Activated T-helper 1 cell treated with anti-CD3 and anti-CD28 coated beads, Interleukin-12 subunit alpha, Interleukin-12 subunit beta, Interleukin-2, Interleukin-4 antibody, amounts not matched to agents 30 ng/mL and 10 ng/mL and 1 ng/mL, durations not matched to agents 14 hours and 24 hours and 36 hours (primary cell): ENCODE measurements around the gene FCSK. TPM values are rescaled to one million over a fixed set of nuclear protein-coding genes. Genes with fewer than 3 reads are reported as not detected.
"Not testable (repeated sequence)": the region's sequence is repeated elsewhere in the genome, so short reads cannot be mapped to it uniquely, and the experiment has no call there.

ENCODE experiments used
- DNase-seq: peaks from one replicate; pipeline ENCODE4 v3.0.0; 2021; ENCODE audit warnings: low spot score
- H3K27ac Mint-ChIP-seq: one replicate; pipeline ENCODE4 v1.8.0; 2021; ENCODE audit warnings: mild to moderate bottlenecking, mixed read lengths
- H3K27me3 Mint-ChIP-seq: one replicate; pipeline ENCODE4 v1.8.0; 2022; ENCODE audit warnings: mild to moderate bottlenecking, moderate library complexity, mixed read lengths; ENCODE audit not compliant: insufficient read depth
- H3K36me3 Mint-ChIP-seq: one replicate; pipeline ENCODE4 v1.8.0; 2021; ENCODE audit warnings: low read depth, mixed read lengths
- H3K4me1 Mint-ChIP-seq: one replicate; pipeline ENCODE4 v1.8.0; 2021; ENCODE audit warnings: low read depth, mixed read lengths
- H3K4me3 Mint-ChIP-seq: one replicate; pipeline ENCODE4 v1.8.0; 2021; ENCODE audit warnings: mild to moderate bottlenecking, moderate library complexity, mixed read lengths
- H3K9me3 Mint-ChIP-seq: one replicate; pipeline ENCODE4 v1.8.0; 2021; ENCODE audit warnings: mixed read lengths
- intact Hi-C: fragments of 100-400 bp; cut with micrococcal nuclease; formaldehyde crosslinking; loops from one replicate; pipeline ENCODE4 v1.15.1; 2024
- total RNA-seq: library from RNA; stranded (reverse); gene quantifications from 2 replicates; pipeline ENCODE4 v1.2.3, GENCODE V29; 2022

Gene FCSK
- total RNA-seq = 19.7 and 21.0 TPM in 2 replicates

GRCh38 chr16:70454222-70455034 lies at the start of gene FCSK:
Gene FCSK, plus strand, starts transcription at chr16:70454595. Its CDS starts 8,596 bp downstream, at chr16:70463191.
- Mint-ChIP-seq H3K4me1 (peaks cover 21% of the 10 kb centered on the region), H3K27ac (peak within 1 kb of the TSS; percentile 83), H3K36me3 (no peaks in the 10 kb centered on the region), H3K9me3 (no peaks in the 10 kb centered on the region), H3K27me3 (no peaks in the 10 kb centered on the region), H3K4me3 (peak within 1 kb of the TSS; percentile 91)
- peak; percentile 52 for DNase-seq
- intact Hi-C loops = loop anchor here (1.0 to 5.0 kb wide), 6 partner anchors 15 to 202 kb away; partner anchors contain the start of genes COG4, EXOSC6, SF3B3 and ST3GAL2

GRCh38 chr16:70406104-70406503 lies 48.3 kb upstream of the FCSK start:
- DNase-seq, H3K27ac Mint-ChIP-seq, H3K27me3 Mint-ChIP-seq, H3K4me3 Mint-ChIP-seq, H3K9me3 Mint-ChIP-seq: not testable (repeated sequence)
- H3K36me3 Mint-ChIP-seq = peaks cover 11% of the 10 kb centered on the region
- intact Hi-C loops = loop anchor here (10.0 kb wide), 1 partner anchor 329 kb away; no protein-coding TSS in a partner anchor
- H3K4me1 Mint-ChIP-seq = peaks cover 51% of the 10 kb centered on the region

GRCh38 chr16:70407811-70408274 lies 46.6 kb upstream of the FCSK start:
- Mint-ChIP-seq H3K27ac (no peak overlapping the region), H3K4me1 (peaks cover 45% of the 10 kb centered on the region), H3K36me3 (peaks cover 11% of the 10 kb centered on the region), H3K27me3 (no peaks in the 10 kb centered on the region), H3K9me3 (no peaks in the 10 kb centered on the region), H3K4me3 (no peak overlapping the region)
- no peak for DNase-seq
- intact Hi-C loops = loop anchor here (10.0 kb wide), 1 partner anchor 327 kb away; no protein-coding TSS in a partner anchor

- intact Hi-C loops = no loop called here
Measured at GRCh38 chr16:70410734-70411133, 43.7 kb upstream of the FCSK start.

DNA sequence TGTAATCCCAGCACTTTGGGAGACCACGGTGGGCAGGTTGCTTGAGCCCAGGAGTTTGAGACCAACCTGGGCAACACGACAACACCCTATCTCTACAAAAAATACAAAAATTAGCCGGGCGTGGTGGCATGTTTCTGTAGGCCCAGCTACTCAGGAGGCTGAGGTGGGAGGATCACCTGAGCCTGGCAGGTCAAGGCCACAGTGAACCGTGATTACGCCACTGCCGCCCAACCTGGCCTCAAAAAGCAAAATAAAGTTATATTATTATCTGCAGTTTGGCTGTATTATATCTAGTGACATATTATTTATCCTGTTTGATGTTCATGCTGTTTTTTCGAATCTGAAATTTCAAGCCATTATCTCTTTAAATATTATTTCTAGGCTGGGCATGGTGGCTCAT lies 42.0 kb upstream of the FCSK start:
- Mint-ChIP-seq H3K36me3 (peaks cover 4% of the 10 kb centered on the region), H3K4me3 (no peak overlapping the region), H3K4me1 (peaks cover 22% of the 10 kb centered on the region), H3K27ac (no peak overlapping the region), H3K9me3 (no peaks in the 10 kb centered on the region), H3K27me3 (no peaks in the 10 kb centered on the region)
- no peak for DNase-seq
- intact Hi-C loops = no loop called here

More at GRCh38 chr16:70410734-70411133, 43.7 kb upstream of the FCSK start:
- H3K9me3 Mint-ChIP-seq = no peaks in the 10 kb centered on the region
- DNase-seq = no peak
- H3K36me3 Mint-ChIP-seq = peaks cover 5% of the 10 kb centered on the region
- H3K27ac Mint-ChIP-seq = no peak overlapping the region
- H3K4me3 Mint-ChIP-seq = no peak overlapping the region
- H3K27me3 Mint-ChIP-seq = no peaks in the 10 kb centered on the region
- peaks cover 17% of the 10 kb centered on the region for H3K4me1 Mint-ChIP-seq

GRCh38 chr16:70413572-70413971 lies 40.8 kb upstream of the FCSK start:
- H3K36me3 Mint-ChIP-seq, H3K4me3 Mint-ChIP-seq, H3K9me3 Mint-ChIP-seq, DNase-seq, H3K27ac Mint-ChIP-seq, intact Hi-C loops, H3K27me3 Mint-ChIP-seq: not testable (repeated sequence)
- H3K4me1 Mint-ChIP-seq = peaks cover 19% of the 10 kb centered on the region

GRCh38 chr16:70416748-70417616 lies 37.4 kb upstream of the FCSK start:
- DNase-seq = no peak
- Mint-ChIP-seq H3K4me3 (no peak overlapping the region), H3K36me3 (peaks cover 8% of the 10 kb centered on the region), H3K27me3 (no peaks in the 10 kb centered on the region), H3K4me1 (peaks cover 37% of the 10 kb centered on the region), H3K9me3 (no peaks in the 10 kb centered on the region), H3K27ac (no peak overlapping the region)
- intact Hi-C loops = no loop called here

DNA sequence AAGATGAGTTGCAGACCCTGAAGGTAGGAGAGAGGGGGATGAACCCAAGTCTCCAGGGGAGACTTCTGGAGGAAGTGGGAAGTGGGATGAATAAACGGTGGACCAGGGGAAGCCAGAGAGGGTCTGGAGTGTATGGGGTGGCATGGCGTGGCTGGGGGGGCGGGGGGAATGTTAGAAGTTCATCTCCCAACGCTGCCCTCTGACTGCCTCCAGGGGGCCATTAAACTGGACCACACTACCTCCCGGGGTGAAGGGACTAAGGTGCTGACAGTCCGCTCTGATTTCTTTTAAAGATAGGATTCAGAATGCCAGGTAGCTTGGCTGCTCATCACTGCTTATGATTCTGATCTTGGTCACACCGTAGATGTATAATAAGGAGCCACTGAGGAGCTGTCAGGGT lies 36.7 kb upstream of the FCSK start:
- Mint-ChIP-seq H3K9me3 (no peaks in the 10 kb centered on the region), H3K36me3 (peaks cover 11% of the 10 kb centered on the region), H3K27ac (peak overlapping the region; percentile 68), H3K27me3 (no peaks in the 10 kb centered on the region), H3K4me1 (peaks cover 40% of the 10 kb centered on the region), H3K4me3 (no peak overlapping the region)
- intact Hi-C loops = no loop called here
- no peak for DNase-seq

- Mint-ChIP-seq H3K4me3 (peak overlapping the region; percentile 49), H3K27me3 (no peaks in the 10 kb centered on the region), H3K9me3 (no peaks in the 10 kb centered on the region), H3K36me3 (peaks cover 14% of the 10 kb centered on the region), H3K4me1 (peaks cover 43% of the 10 kb centered on the region), H3K27ac (peak overlapping the region; percentile 61)
- intact Hi-C loops = no loop called here
- DNase-seq = no peak
Measured at GRCh38 chr16:70418274-70418992, 36.0 kb upstream of the FCSK start.

GRCh38 chr16:70418993-70419318 lies 35.4 kb upstream of the FCSK start:
- Mint-ChIP-seq H3K36me3 (peaks cover 14% of the 10 kb centered on the region), H3K27me3 (no peaks in the 10 kb centered on the region), H3K9me3 (no peaks in the 10 kb centered on the region), H3K27ac (peak overlapping the region; percentile 61), H3K4me3 (peak overlapping the region; percentile 49), H3K4me1 (peaks cover 43% of the 10 kb centered on the region)
- no peak for DNase-seq
- intact Hi-C loops = no loop called here

- H3K9me3 Mint-ChIP-seq = no peaks in the 10 kb centered on the region
- no peak for DNase-seq
- no peaks in the 10 kb centered on the region for H3K27me3 Mint-ChIP-seq
- intact Hi-C loops = no loop called here
- H3K4me1 Mint-ChIP-seq = peaks cover 43% of the 10 kb centered on the region
- no peak overlapping the region for H3K4me3 Mint-ChIP-seq
- no peak overlapping the region for H3K27ac Mint-ChIP-seq
- peaks cover 13% of the 10 kb centered on the region for H3K36me3 Mint-ChIP-seq
Measured at GRCh38 chr16:70419384-70420327, 34.7 kb upstream of the FCSK start.

DNA sequence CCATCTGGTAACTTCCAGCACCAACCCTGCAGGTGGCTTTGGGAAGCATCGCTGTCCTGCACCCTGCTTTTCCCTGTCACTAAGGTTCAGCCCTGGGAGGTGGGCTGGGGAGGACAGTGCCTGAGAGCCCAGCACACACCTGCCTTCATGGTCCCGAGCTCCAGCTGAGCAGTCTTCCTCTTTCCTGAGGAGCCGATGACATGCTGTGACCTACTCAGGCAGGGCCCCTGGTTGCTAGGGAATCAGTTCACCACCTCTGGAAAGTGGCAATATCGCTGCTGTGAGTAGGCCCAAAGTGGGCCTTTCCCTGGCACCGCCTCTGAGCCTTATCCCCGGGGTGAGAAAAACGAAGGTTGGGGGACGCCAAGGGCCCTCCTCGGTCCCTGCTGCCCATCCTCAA lies 33.4 kb upstream of the FCSK start:
- no peak for DNase-seq
- H3K4me1 Mint-ChIP-seq = peaks cover 43% of the 10 kb centered on the region
- H3K4me3 Mint-ChIP-seq = no peak overlapping the region
- intact Hi-C loops = no loop called here
- H3K27ac Mint-ChIP-seq = no peak overlapping the region
- H3K27me3 Mint-ChIP-seq = no peaks in the 10 kb centered on the region
- H3K9me3 Mint-ChIP-seq = no peaks in the 10 kb centered on the region
- H3K36me3 Mint-ChIP-seq = peaks cover 13% of the 10 kb centered on the region
